HT-29 (cell line): ENCODE results near the gene GNAO1. TPM values are rescaled to one million over a fixed set of nuclear protein-coding genes. Genes with fewer than 3 reads are reported as not detected.
A peak's percentile ranks its signal among the peaks of the same experiment; 100 is the strongest.

Experiments
- DNase-seq: peaks from one replicate; pipeline ENCODE4 v3.0.0-alpha.2; 2015; ENCODE audit warnings: low spot score
- total RNA-seq: library from RNA; depleted of rRNA; stranded (reverse); fragments of >200 nt; shearing (Covaris generic); gene quantifications from 2 replicates; pipeline ENCODE4 v1.2.3, GENCODE V29; 2014

Gene GNAO1
- total RNA-seq, 1 experiment from 2014 or later: 0.10 TPM

- DNase-seq: no peak
Measured at GRCh38 chr16:56198006-56198754, 6.9 kb downstream of the GNAO1 start.

- DNase-seq: no peak
Measured at GRCh38 chr16:56198755-56199114, 7.4 kb downstream of the GNAO1 start.

- no peak for DNase-seq
Measured at GRCh38 chr16:56199164-56199563, 7.9 kb downstream of the GNAO1 start.

- DNase-seq: no peak
Measured at GRCh38 chr16:56201030-56201429, 9.7 kb downstream of the GNAO1 start.

- DNase-seq: no peak
Measured at GRCh38 chr16:56202036-56202435, 10.7 kb downstream of the GNAO1 start.

- DNase-seq: peak; percentile 25
Measured at GRCh38 chr16:56203052-56203451, 11.8 kb downstream of the GNAO1 start.

GRCh38 chr16:56204816-56205215, 13.5 kb downstream of the GNAO1 start:
- no peak for DNase-seq

GRCh38 chr16:56206951-56207350, 15.7 kb downstream of the GNAO1 start:
- DNase-seq: no peak

GRCh38 chr16:56207421-56207820, 16.1 kb downstream of the GNAO1 start:
- no peak for DNase-seq

- DNase-seq: no peak
Measured at GRCh38 chr16:56211435-56211981, 20.2 kb downstream of the GNAO1 start.

GRCh38 chr16:56212144-56212543, 20.9 kb downstream of the GNAO1 start:
- DNase-seq: no peak

- DNase-seq: no peak
Measured at GRCh38 chr16:56221995-56222394, 30.7 kb downstream of the GNAO1 start.

GRCh38 chr16:56222474-56222997, 31.2 kb downstream of the GNAO1 start:
- DNase-seq: no peak

GRCh38 chr16:56225017-56225742, 33.9 kb downstream of the GNAO1 start:
- DNase-seq: no peak

- no peak for DNase-seq
Measured at GRCh38 chr16:56226187-56226586, 34.9 kb downstream of the GNAO1 start.

GRCh38 chr16:56226845-56227525, 35.7 kb downstream of the GNAO1 start:
- no peak for DNase-seq

- DNase-seq: no peak
Measured at GRCh38 chr16:56227936-56228335, 36.6 kb downstream of the GNAO1 start.

GRCh38 chr16:56228476-56228875, 37.2 kb downstream of the GNAO1 start:
- no peak for DNase-seq

GRCh38 chr16:56233795-56234566, 42.7 kb downstream of the GNAO1 start:
- DNase-seq: no peak

GRCh38 chr16:56234737-56235136, 43.4 kb downstream of the GNAO1 start:
- DNase-seq: no peak

- DNase-seq: no peak
Measured at GRCh38 chr16:56237451-56237930, 46.2 kb downstream of the GNAO1 start.
